HFFc6 (cell line): ENCODE data around the gene CDH2. TPM values are rescaled to one million over a fixed set of nuclear protein-coding genes. Genes with fewer than 3 reads are reported as not detected.

Experiments used
- DNase-seq: peaks from one replicate; pipeline ENCODE4 v3.0.0-alpha.2; 2018
- H3K27ac Mint-ChIP-seq: 2 replicates; pipeline ENCODE4 v1.8.0; 2020; ENCODE audit warnings: mild to moderate bottlenecking, mixed read lengths
- H3K27me3 Mint-ChIP-seq: 2 replicates; pipeline ENCODE4 v1.8.0; 2021; ENCODE audit warnings: mild to moderate bottlenecking, moderate library complexity, mixed read lengths; ENCODE audit not compliant: insufficient read depth
- H3K36me3 Mint-ChIP-seq: 2 replicates; pipeline ENCODE4 v1.8.0; 2021; ENCODE audit warnings: low read depth, mixed read lengths
- H3K4me1 Mint-ChIP-seq: 2 replicates; pipeline ENCODE4 v1.8.0; 2020; ENCODE audit warnings: low read depth, mixed read lengths
- H3K4me3 Mint-ChIP-seq: 2 replicates; pipeline ENCODE4 v1.8.0; 2020; ENCODE audit warnings: mild to moderate bottlenecking, moderate library complexity, mixed read lengths
- H3K9me3 Mint-ChIP-seq: 2 replicates; pipeline ENCODE4 v1.8.0; 2020; ENCODE audit warnings: mild to moderate bottlenecking, mixed read lengths
- CTCF ChIP-seq: fragments of 200-600 bp; sonication (generic); IDR thresholded peaks from 2 replicates; pipeline ENCODE4 v1.5.0; 2021; ENCODE audit warnings: antibody characterized with exemption, mild to moderate bottlenecking
- total RNA-seq, 6 experiments: library from RNA; stranded (reverse); fragmentation: NEBNext Ultra II Directional; extraction: Animal tissue kit (Norgen Biotek cat#: 25700); gene quantifications; 2 replicates in 1 of 6; 3 replicates in 5 of 6; pipeline ENCODE4 v1.2.3, GENCODE V29; 2021

Gene CDH2
- total RNA-seq, 6 experiments from 2014 or later, result 194 to 317 (median 206) TPM

DNA sequence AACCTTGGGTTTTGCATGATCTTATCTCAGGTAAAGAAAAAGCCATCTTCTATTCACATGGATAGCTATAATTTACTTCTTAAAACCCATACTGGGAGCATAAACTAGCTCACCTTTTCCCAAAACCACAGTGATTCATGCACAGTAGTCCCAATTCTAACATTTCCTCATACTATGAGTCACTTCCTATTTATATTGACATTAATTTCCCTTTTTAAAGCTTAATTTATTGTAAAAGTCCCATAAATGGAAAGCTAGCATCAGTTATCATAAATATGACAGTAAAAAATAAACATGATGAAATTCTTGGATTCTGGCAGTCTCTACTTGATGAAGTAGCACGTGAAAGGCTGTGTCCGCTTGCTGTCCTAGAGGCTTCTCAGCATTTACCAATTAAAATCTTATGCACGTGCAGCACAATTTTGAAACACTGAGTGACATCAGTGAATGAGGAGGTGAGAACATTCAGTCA is 180.1 kb downstream of the CDH2 start:
- peak; percentile 42 for DNase-seq
- Mint-ChIP-seq H3K4me3 (no peak overlapping the region), H3K4me1 (peaks cover 28% of the 10 kb centered on the region), H3K27ac (peak overlapping the region; percentile 30; the same call in 1 of the 2 replicates), H3K9me3 (no peaks in the 10 kb centered on the region), H3K27me3 (peaks cover 2% of the 10 kb centered on the region), H3K36me3 (peaks cover 54% of the 10 kb centered on the region)
- TF ChIP-seq CTCF, result no peak

- H3K36me3 Mint-ChIP-seq, result peaks cover 52% of the 10 kb centered on the region
- no peaks in the 10 kb centered on the region for H3K9me3 Mint-ChIP-seq
- H3K4me3 Mint-ChIP-seq, result no peak overlapping the region
- DNase-seq, result no peak
- TF ChIP-seq CTCF, result no peak
- H3K27me3 Mint-ChIP-seq, result peaks cover 2% of the 10 kb centered on the region
- H3K27ac Mint-ChIP-seq, result peak overlapping the region; percentile 55; the same call in 1 of the 2 replicates
- peaks cover 26% of the 10 kb centered on the region for H3K4me1 Mint-ChIP-seq
Measured at GRCh38 chr18:27995770-27996502, 181.0 kb downstream of the CDH2 start.

GRCh38 chr18:27994571-27994970 is 182.4 kb downstream of the CDH2 start:
- no peaks in the 10 kb centered on the region; the same call in none of the 2 replicates for H3K27me3 Mint-ChIP-seq
- no peak for TF ChIP-seq CTCF
- H3K27ac Mint-ChIP-seq, result no peak overlapping the region
- H3K4me1 Mint-ChIP-seq, result peaks cover 26% of the 10 kb centered on the region
- no peak overlapping the region; the same call in 1 of the 2 replicates for H3K4me3 Mint-ChIP-seq
- H3K9me3 Mint-ChIP-seq, result no peaks in the 10 kb centered on the region
- no peak for DNase-seq
- H3K36me3 Mint-ChIP-seq, result peaks cover 46% of the 10 kb centered on the region

- Mint-ChIP-seq H3K27me3 (peaks cover 1% of the 10 kb centered on the region), H3K4me3 (no peak overlapping the region), H3K27ac (no peak overlapping the region), H3K9me3 (no peaks in the 10 kb centered on the region), H3K4me1 (peaks cover 12% of the 10 kb centered on the region), H3K36me3 (peaks cover 25% of the 10 kb centered on the region)
- no peak for TF ChIP-seq CTCF
- no peak for DNase-seq
Measured at GRCh38 chr18:27991391-27991790, 185.5 kb downstream of the CDH2 start.

DNA sequence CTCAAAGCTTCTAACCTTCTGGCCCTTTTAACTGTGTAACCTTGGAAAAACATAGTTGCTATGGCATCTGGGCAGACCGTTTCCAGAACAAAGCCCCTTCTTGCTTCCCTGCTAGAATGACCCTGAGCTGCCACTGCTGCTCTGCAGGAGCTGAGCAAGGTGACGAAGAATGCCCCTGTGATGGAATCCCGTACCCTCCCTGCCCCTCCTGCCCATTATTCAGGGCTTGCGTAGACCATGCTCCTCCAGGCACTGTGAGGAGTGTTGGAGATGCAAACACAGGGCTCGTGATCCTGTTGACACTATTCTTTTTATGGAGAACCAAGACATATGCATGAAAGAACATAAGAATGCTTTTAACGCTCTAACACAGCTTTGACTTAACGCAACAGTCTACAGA is 191.1 kb downstream of the CDH2 start:
- Mint-ChIP-seq H3K27me3 (peaks cover 9% of the 10 kb centered on the region; the same call in 1 of the 2 replicates), H3K4me3 (peak overlapping the region; percentile 6; the same call in 1 of the 2 replicates), H3K27ac (no peak overlapping the region; the same call in 1 of the 2 replicates), H3K4me1 (0 out of 2 replicates have a peak, but pooled peaks cover under 1% of the 10 kb centered on the region), H3K9me3 (no peaks in the 10 kb centered on the region), H3K36me3 (peaks cover 43% of the 10 kb centered on the region)
- TF ChIP-seq CTCF, result no peak
- DNase-seq, result no peak
